GM18517 (cell line): ENCODE measurements around the gene SPTBN4.

Source experiments
- ATAC-seq: cut with Tn5 transposase; IDR thresholded peaks from one replicate; pipeline ENCODE4 v1.9.1; 2021; ENCODE audit warnings: mild to moderate bottlenecking, moderate library complexity; ENCODE audit not compliant: unreplicated experiment

SPTBN4 gene

GRCh38 chr19:40600570-40601133 is 133.9 kb downstream of the SPTBN4 start:
- ATAC-seq: no peak

GRCh38 chr19:40601134-40601974 is 134.6 kb downstream of the SPTBN4 start, which contains the start of gene LTBP4:
TSS of gene LTBP4 (plus strand) at chr19:40601369. CDS start at chr19:40601388, 19 bp downstream.
- ATAC-seq: no peak

GRCh38 chr19:40603071-40603388 is 136.2 kb downstream of the SPTBN4 start:
- no peak for ATAC-seq

GRCh38 chr19:40603389-40604170 is 136.8 kb downstream of the SPTBN4 start:
- peak; percentile 65 for ATAC-seq

GRCh38 chr19:40604171-40604646 is 137.4 kb downstream of the SPTBN4 start:
- no peak for ATAC-seq

- no peak for ATAC-seq
These were observed 137.9 kb downstream of the SPTBN4 start for GRCh38 chr19:40604647-40605215.

GRCh38 chr19:40605216-40605971 is 138.6 kb downstream of the SPTBN4 start:
- peak; percentile 36 for ATAC-seq

- ATAC-seq: no peak
These were observed 140.8 kb downstream of the SPTBN4 start for GRCh38 chr19:40607311-40608239.

- ATAC-seq: no peak
These were observed 141.4 kb downstream of the SPTBN4 start for GRCh38 chr19:40608240-40608621.

- ATAC-seq: no peak
These were observed 142.2 kb downstream of the SPTBN4 start for GRCh38 chr19:40608957-40609356.

GRCh38 chr19:40609561-40610395 is 143.0 kb downstream of the SPTBN4 start:
- peak; percentile 40 for ATAC-seq

- ATAC-seq: no peak
These were observed 143.7 kb downstream of the SPTBN4 start for GRCh38 chr19:40610396-40611064.

GRCh38 chr19:40611096-40611495 is 144.3 kb downstream of the SPTBN4 start:
- no peak for ATAC-seq

- no peak for ATAC-seq
These were observed 145.3 kb downstream of the SPTBN4 start for GRCh38 chr19:40611900-40612698.

- ATAC-seq: no peak
These were observed 146.3 kb downstream of the SPTBN4 start for GRCh38 chr19:40612831-40613689.
